Mesothelial cell of epicardium (in vitro differentiated cells): ENCODE data around the gene PTPRQ. TPM values are rescaled to one million over a fixed set of nuclear protein-coding genes. Genes with fewer than 3 reads are reported as not detected.

Experiments
- DNase-seq, 2 experiments: peaks; one replicate each; pipeline ENCODE4 v3.0.0; 2021; ENCODE audit warnings: low spot score in 2 of 2; ENCODE audit not compliant: unreplicated experiment in 2 of 2
- H3K27ac Mint-ChIP-seq: 2 replicates; pipeline ENCODE4 v1.8.0; 2021; ENCODE audit warnings: mixed read lengths
- H3K27me3 Mint-ChIP-seq: 2 replicates; pipeline ENCODE4 v1.8.0; 2021; ENCODE audit warnings: low read depth, mixed read lengths
- H3K36me3 Mint-ChIP-seq: 2 replicates; pipeline ENCODE4 v1.8.0; 2021; ENCODE audit warnings: mixed read lengths
- H3K4me1 Mint-ChIP-seq: 2 replicates; pipeline ENCODE4 v1.8.0; 2021; ENCODE audit warnings: mixed read lengths
- H3K4me3 Mint-ChIP-seq: 2 replicates; pipeline ENCODE4 v1.8.0; 2021; ENCODE audit warnings: mild to moderate bottlenecking, moderate library complexity, mixed read lengths
- H3K9me3 Mint-ChIP-seq: 2 replicates; pipeline ENCODE4 v1.8.0; 2021; ENCODE audit warnings: mixed read lengths
- CTCF ChIP-seq: fragments of 200-600 bp; sonication (generic); IDR thresholded peaks from one replicate; pipeline ENCODE4 v1.5.0; 2021; ENCODE audit warnings: antibody characterized with exemption; ENCODE audit not compliant: unreplicated experiment
- total RNA-seq: library from RNA; stranded (reverse); gene quantifications from 3 replicates; pipeline ENCODE4 v1.2.1, GENCODE V29; 2021

Gene PTPRQ
- total RNA-seq, 1 donor from 2014 or later = 17.5 TPM

GRCh38 chr12:80576641-80577418 is 132.8 kb downstream of the PTPRQ start:
- DNase-seq = no peak
- no peak overlapping the region for H3K4me3 Mint-ChIP-seq

GRCh38 chr12:80580254-80580653 is 136.2 kb downstream of the PTPRQ start:
- no peak for TF ChIP-seq CTCF
- Mint-ChIP-seq H3K4me3 (no peak overlapping the region), H3K27ac (peak overlapping the region; percentile 57), H3K9me3 (no peaks in the 10 kb centered on the region), H3K36me3 (no peaks in the 10 kb centered on the region), H3K4me1 (peaks cover 9% of the 10 kb centered on the region), H3K27me3 (no peaks in the 10 kb centered on the region)
- DNase-seq = no peak

More at GRCh38 chr12:80576641-80577418, 132.8 kb downstream of the PTPRQ start:
- H3K4me1 Mint-ChIP-seq = peaks cover 7% of the 10 kb centered on the region
- H3K27me3 Mint-ChIP-seq = no peaks in the 10 kb centered on the region
- no peak overlapping the region for H3K27ac Mint-ChIP-seq
- H3K36me3 Mint-ChIP-seq = peaks cover 3% of the 10 kb centered on the region
- peaks cover 3% of the 10 kb centered on the region for H3K9me3 Mint-ChIP-seq
- no peak for TF ChIP-seq CTCF

GRCh38 chr12:80581783-80582182 is 137.7 kb downstream of the PTPRQ start:
- no peaks in the 10 kb centered on the region for H3K27me3 Mint-ChIP-seq
- no peak for DNase-seq
- no peak overlapping the region for H3K4me3 Mint-ChIP-seq
- H3K36me3 Mint-ChIP-seq = peaks cover 3% of the 10 kb centered on the region
- no peak for TF ChIP-seq CTCF
- H3K4me1 Mint-ChIP-seq = peaks cover 10% of the 10 kb centered on the region
- H3K9me3 Mint-ChIP-seq = peaks cover 5% of the 10 kb centered on the region
- no peak overlapping the region for H3K27ac Mint-ChIP-seq

- TF ChIP-seq CTCF = no peak
- no peaks in the 10 kb centered on the region for H3K27me3 Mint-ChIP-seq
- DNase-seq = no peak
- H3K9me3 Mint-ChIP-seq = peaks cover 6% of the 10 kb centered on the region
- peaks cover 10% of the 10 kb centered on the region for H3K4me1 Mint-ChIP-seq
- H3K27ac Mint-ChIP-seq = no peak overlapping the region
- H3K4me3 Mint-ChIP-seq = no peak overlapping the region
- peaks cover 3% of the 10 kb centered on the region for H3K36me3 Mint-ChIP-seq
Observed at GRCh38 chr12:80582431-80582830, 138.4 kb downstream of the PTPRQ start.

- Mint-ChIP-seq H3K36me3 (peaks cover 5% of the 10 kb centered on the region), H3K4me1 (peaks cover 24% of the 10 kb centered on the region), H3K27ac (peak overlapping the region; percentile 91), H3K27me3 (no peaks in the 10 kb centered on the region), H3K9me3 (peaks cover 6% of the 10 kb centered on the region), H3K4me3 (no peak overlapping the region)
- no peak for DNase-seq
- TF ChIP-seq CTCF = no peak
Observed at GRCh38 chr12:80589077-80589476, 145.0 kb downstream of the PTPRQ start.

GRCh38 chr12:80590085-80590484 is 146.1 kb downstream of the PTPRQ start:
- Mint-ChIP-seq H3K9me3 (peaks cover 6% of the 10 kb centered on the region), H3K4me1 (peaks cover 23% of the 10 kb centered on the region), H3K27ac (peak overlapping the region; percentile 91), H3K4me3 (no peak overlapping the region), H3K36me3 (peaks cover 5% of the 10 kb centered on the region), H3K27me3 (no peaks in the 10 kb centered on the region)
- DNase-seq = no peak
- no peak for TF ChIP-seq CTCF
